Left cardiac atrium (tissue), 4 donors: ENCODE results near the gene NSFL1C. TPM values are rescaled to one million over a fixed set of nuclear protein-coding genes. Genes with fewer than 3 reads are reported as not detected.
"Not testable (repeated sequence)": the region's sequence is repeated elsewhere in the genome, so short reads cannot be mapped to it uniquely, and the experiment has no call there.

Experiments used
- ATAC-seq, 2 donors: fragments of 200-7000 bp; cut with Tn5 transposase; one replicate each; pipeline ENCODE4 v1.9.1; 2020; ENCODE audit warnings: mild to moderate bottlenecking in 2 of 2, moderate library complexity in 2 of 2
- DNase-seq: peaks from one replicate; pipeline ENCODE4 v3.0.0-alpha.2; 2020
- intact Hi-C, 2 donors: fragments of 100-400 bp; cut with DNase I; formaldehyde crosslinking; loops; one replicate each; pipeline versions ENCODE4 v1.14.1 to v1.15.1; 2022 to 2023
- total RNA-seq, 2 donors: library from RNA; stranded (reverse); fragmentation: NEBNext Ultra II Directional; extraction: Animal tissue kit (Norgen Biotek cat#: 25700); gene quantifications; one replicate each; pipeline ENCODE4 v1.2.1, GENCODE V29; 2021
- donor health status: DM: no; HTN: yes; CAD: no.
- donor health status: DM: no; HTN: yes; CAD: no; lungs with severe emphysema.
- donor health status: DM: yes; HTN: yes; CAD: no.
- donor health status: Dilated cardiomyopathy.

The NSFL1C gene
- total RNA-seq, 2 donors from 2014 or later, result 48.8 to 62.7 TPM

DNA sequence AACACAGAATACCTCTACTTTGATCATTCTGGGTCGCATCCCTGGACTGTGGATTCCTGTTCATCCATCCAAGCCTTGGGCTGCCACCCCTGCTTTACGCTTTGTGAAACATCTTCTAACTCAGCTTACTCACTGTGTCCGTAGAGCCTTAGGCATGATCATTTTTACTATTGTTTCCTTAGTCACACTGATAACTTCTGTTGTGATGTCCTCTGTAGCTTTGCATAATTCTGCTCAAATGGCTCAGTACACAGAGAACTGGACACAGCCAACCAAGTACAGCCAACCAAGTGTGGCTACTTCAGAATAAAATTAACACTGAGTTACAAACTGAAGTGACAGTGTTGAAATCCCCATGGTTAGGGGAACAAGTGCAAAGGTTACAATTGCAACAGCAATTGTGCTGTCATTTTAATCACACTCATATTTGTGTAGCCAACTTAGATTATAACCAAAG lies 65.2 kb downstream of the NSFL1C start:
- ATAC-seq (no peak), DNase-seq (no peak)
- intact Hi-C loops, result no loop called here

- ATAC-seq, DNase-seq: not testable (repeated sequence)
- intact Hi-C loops, result loop anchor here in 1 of 2 donors (5.0 kb wide), 1 partner anchor 88 kb away; no protein-coding TSS in a partner anchor
Measured at GRCh38 chr20:1399678-1400366, 66.8 kb downstream of the NSFL1C start.

DNA sequence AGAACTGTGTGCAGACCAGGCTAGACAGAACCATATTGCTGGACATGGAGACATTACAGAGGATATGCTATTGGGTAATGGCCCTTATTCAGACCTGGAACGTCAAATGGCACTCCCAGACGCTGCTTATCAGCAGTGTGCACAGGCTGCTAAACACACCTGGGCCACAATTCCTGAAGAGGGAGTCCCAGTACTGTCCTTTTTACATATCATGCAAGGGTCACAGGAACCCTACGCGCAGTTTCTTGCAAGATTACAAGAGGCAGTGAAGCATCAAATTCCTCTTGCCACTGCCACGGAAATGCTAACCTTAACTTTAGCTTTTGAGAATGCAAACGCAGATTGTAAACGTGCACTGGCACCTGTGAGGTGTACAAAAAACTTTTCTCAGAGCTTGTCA lies 68.5 kb downstream of the NSFL1C start:
- not testable (repeated sequence) for ATAC-seq, DNase-seq
- intact Hi-C loops, result loop anchor here in 1 of 2 donors (5.0 kb wide), 1 partner anchor 86 kb away; no protein-coding TSS in a partner anchor

GRCh38 chr20:1397710-1398109 lies 68.9 kb downstream of the NSFL1C start:
- peak; percentile 23 for DNase-seq
- no peak for ATAC-seq
- intact Hi-C loops, result loop anchor here in 1 of 2 donors (5.0 kb wide), 1 partner anchor 85 kb away; no protein-coding TSS in a partner anchor

GRCh38 chr20:1396702-1397101 lies 69.9 kb downstream of the NSFL1C start:
- no peak for ATAC-seq
- DNase-seq, result no peak
- intact Hi-C loops, result loop anchor here in 1 of 2 donors (5.0 kb wide), 1 partner anchor 84 kb away; no protein-coding TSS in a partner anchor

- DNase-seq (no peak), ATAC-seq (no peak)
- intact Hi-C loops, result loop anchor here in 1 of 2 donors (5.0 kb wide), 1 partner anchor 84 kb away; no protein-coding TSS in a partner anchor
Measured at GRCh38 chr20:1396264-1396663, 70.4 kb downstream of the NSFL1C start.

GRCh38 chr20:1394686-1395085 lies 72.0 kb downstream of the NSFL1C start:
- ATAC-seq (no peak), DNase-seq (no peak)
- intact Hi-C loops, result loop anchor here in 1 of 2 donors (5.0 kb wide), 1 partner anchor 82 kb away; no protein-coding TSS in a partner anchor

- ATAC-seq (no peak), DNase-seq (no peak)
- intact Hi-C loops, result loop anchor here in 1 of 2 donors (2.0 kb wide), 1 partner anchor 57 kb away; no protein-coding TSS in a partner anchor
Measured at GRCh38 chr20:1393507-1393882, 73.2 kb downstream of the NSFL1C start.

- peak; percentile 97 to 99 for ATAC-seq
- intact Hi-C loops, result loop anchor here in 1 of 2 donors (1.0 to 2.0 kb wide), 2 partner anchors 56 to 70 kb away; no protein-coding TSS in a partner anchor
- peak; percentile 94 for DNase-seq
Measured at GRCh38 chr20:1392693-1393506, 73.7 kb downstream of the NSFL1C start, which contains the start of gene FKBP1A. FKBP1A (minus strand) TSS chr20:1393054; CDS start chr20:1392998, 56 bp downstream.

- peak in 1 of 2 donors; percentile 25 for ATAC-seq
- intact Hi-C loops, result loop anchor here in 1 of 2 donors (1.0 to 2.0 kb wide), 2 partner anchors 56 to 69 kb away; no protein-coding TSS in a partner anchor
Measured at GRCh38 chr20:1392443-1392692, 74.3 kb downstream of the NSFL1C start.

More at GRCh38 chr20:1392443-1392692, 74.3 kb downstream of the NSFL1C start:
- DNase-seq, result no peak

Other genes with a start within 250 kb of the NSFL1C start
- gene RAD21L1, start 240.8 kb downstream of the NSFL1C start, total RNA-seq, result not detected
- gene SNPH, start 200.6 kb downstream of the NSFL1C start, total RNA-seq, result 1 to 10 TPM; 4.6 to 5.5 TPM
- gene SDCBP2, start 137.7 kb downstream of the NSFL1C start, total RNA-seq, result 1 to 10 TPM; 1.4 to 4.4 TPM
- 100 to 1,000 TPM; 154 to 214 TPM for gene FKBP1A, start 73.8 kb downstream of the NSFL1C start, total RNA-seq
- gene SIRPB2, start 24.6 kb upstream of the NSFL1C start, total RNA-seq, result 10 to 100 TPM in 1 of 2 donors, 1 to 10 TPM in 1; 5.4 to 10.3 TPM
- gene SIRPD, start 90.9 kb upstream of the NSFL1C start, total RNA-seq, result not detected
- gene SIRPB1, start 153.2 kb upstream of the NSFL1C start, total RNA-seq, result 1 to 10 TPM in 1 of 2 donors, under 1 TPM in 1; 0.58 to 1.7 TPM
- under 1 TPM in 1 of 2 donors, not detected in 1; 0.44 TPM for gene SIRPG, start 190.9 kb upstream of the NSFL1C start, total RNA-seq